Activated CD4-positive, alpha-beta T cell treated with anti-CD3 and anti-CD28 coated beads, Interleukin-10, Interleukin-2, amounts not matched to agents 100 ng/mL and 50 ng/mL, durations not matched to agents 16 hours and 8 hours (primary cell): ENCODE measurements around the gene CHST15.

Experiments used
- DNase-seq: peaks from one replicate; pipeline ENCODE4 v3.0.0-alpha.2; 2020

Gene CHST15

GRCh38 chr10:124007773-124008145, 85.6 kb downstream of the CHST15 start:
- no peak for DNase-seq

GRCh38 chr10:124007102-124007772, 86.2 kb downstream of the CHST15 start:
- no peak for DNase-seq

DNA sequence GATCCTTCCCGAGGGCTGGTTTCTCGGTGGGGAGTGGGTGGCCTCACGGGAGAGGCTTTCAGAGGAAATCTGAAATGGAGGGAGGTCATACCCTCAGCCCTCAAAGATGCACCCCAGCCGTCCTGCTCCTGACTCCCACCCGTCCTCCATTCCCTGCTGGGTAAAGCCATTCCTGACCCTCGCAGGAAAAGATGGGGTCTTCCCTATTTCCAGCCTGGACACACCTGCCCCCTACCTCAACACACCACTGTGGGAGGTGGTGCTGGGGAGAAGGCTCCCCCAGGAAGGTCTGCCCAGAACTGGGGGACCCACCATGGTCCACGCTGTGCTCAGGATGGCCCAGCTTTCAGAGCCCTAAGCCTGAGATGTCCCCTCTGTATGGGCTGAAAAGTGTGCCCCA, 86.9 kb downstream of the CHST15 start:
- no peak for DNase-seq

DNA sequence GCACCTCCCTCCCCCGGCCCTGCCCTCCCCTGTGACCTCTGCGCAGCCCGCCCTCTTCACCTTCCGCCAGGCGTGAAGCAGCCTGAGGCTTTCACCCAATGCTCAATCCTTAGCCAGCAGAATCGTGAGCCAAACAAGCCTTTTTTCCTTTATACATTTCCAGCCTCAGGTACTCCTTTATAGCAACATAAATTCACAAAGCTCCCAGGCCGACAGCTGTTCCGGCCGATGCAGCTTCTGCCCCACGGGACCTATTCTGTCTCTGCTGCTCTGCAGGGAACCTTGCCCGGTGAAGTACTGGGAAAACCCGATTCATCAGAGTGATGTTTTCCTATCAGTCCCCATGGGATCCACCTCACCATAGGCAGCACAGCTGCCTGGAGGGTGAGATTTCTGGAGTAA, 87.4 kb downstream of the CHST15 start:
- no peak for DNase-seq

- no peak for DNase-seq
Measured at GRCh38 chr10:124005091-124005490, 88.3 kb downstream of the CHST15 start.

DNA sequence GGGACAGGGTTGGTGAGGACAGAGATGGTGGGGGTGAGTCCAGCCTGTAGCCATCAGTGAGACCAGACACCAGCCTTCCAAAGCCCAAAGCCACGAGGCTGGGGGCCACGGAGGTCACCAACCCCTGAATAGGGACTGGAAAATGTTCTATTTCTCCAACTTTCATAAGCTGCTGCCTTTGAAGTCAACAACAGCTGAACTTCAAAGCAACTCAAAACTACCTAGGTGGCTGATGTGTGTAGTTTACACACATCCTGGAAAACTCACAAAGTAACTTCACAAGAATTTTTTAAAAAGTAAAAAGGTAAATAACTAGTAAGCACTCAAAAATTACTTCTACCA, 88.8 kb downstream of the CHST15 start:
- no peak for DNase-seq

GRCh38 chr10:124003871-124004662, 89.3 kb downstream of the CHST15 start:
- no peak for DNase-seq

DNA sequence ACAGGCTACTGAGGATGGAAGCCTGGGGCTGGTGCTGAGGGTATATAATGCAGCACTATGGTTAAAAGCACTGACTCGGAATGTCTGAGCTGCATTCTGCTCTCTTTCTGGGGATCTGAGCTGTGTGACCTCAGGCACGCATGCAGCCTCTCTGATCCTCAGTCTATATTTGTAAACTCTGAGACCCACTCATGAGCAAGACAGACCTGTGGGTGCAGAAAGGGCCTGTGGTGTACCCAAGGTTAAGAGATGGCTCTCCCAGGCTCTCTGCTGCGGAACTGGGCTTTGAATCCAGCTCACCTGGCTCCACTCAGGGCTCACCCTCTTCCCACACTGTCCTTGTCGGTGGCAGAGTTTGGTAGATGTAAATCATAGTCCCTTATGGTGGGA, 89.9 kb downstream of the CHST15 start:
- DNase-seq: no peak

GRCh38 chr10:124003070-124003419, 90.4 kb downstream of the CHST15 start:
- no peak for DNase-seq

DNA sequence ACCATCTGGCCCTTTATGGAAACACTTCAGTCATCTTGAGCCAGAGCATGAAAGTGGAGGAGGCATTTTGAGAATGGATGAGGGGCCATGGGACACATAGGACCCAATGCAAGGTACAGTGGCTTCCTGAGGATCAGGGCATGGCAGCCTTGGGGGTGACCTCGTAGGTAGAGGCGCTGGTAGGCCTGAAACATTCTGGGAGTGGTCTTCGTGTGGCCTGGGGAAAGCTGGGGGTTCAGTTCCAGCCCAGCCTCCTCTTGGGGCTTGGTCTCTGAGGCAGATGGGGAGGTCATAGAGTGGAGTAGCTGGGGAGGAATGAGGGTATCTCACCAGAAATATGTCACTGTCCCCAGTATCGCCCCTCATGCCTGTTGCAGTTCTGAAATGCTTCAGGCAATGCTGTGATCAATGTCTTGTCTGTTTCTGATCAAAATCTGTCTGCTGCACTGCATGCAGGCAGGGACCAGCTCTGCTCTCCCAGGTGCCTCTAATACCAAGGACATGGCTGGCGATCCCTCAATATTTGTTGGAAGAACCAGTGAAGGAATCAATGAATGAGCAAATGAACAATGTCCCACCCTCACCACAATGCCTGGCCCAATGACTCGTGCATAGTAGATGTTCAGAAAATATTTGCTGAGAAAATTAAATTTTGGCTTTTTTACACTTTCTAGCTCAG, 90.9 kb downstream of the CHST15 start:
- DNase-seq: no peak

DNA sequence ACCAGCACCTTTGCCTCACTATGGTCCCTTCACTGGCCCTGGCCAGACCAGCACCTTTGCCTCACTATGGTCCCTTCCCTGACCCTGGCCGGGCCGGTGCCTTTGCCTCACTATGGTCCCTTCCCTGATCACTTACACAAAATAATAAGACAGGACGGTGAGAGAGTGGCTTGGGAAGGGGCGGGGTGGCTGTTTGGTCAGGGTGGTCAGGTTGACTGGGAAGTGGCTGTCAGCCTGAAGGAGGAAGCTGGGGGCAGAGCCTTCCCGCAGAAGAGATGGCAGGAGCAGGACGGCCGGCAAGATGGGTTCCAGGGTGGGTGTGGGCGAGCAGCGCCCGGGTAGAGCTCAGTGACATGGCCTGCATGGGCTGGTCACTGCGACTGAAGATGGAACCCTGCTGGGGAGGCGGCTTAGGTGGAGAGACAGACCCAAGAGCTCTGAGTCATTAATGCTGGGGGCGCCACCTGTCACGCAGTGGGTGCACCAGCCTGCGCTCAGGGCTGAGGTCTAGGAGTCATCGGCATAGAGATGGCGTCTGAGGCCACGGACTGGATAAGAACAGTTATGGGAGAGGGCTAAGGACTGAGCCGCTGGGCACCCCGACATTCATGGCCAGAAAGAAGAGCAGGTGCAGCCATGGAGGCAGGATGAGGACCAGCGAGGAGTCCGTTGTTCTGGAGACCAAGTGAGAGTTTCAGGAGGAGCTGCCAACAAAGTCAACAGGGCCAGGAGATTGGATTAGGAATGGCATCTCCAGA, 91.8 kb downstream of the CHST15 start:
- no peak for DNase-seq

- no peak for DNase-seq
Measured at GRCh38 chr10:124000792-124001201, 92.6 kb downstream of the CHST15 start.

DNA sequence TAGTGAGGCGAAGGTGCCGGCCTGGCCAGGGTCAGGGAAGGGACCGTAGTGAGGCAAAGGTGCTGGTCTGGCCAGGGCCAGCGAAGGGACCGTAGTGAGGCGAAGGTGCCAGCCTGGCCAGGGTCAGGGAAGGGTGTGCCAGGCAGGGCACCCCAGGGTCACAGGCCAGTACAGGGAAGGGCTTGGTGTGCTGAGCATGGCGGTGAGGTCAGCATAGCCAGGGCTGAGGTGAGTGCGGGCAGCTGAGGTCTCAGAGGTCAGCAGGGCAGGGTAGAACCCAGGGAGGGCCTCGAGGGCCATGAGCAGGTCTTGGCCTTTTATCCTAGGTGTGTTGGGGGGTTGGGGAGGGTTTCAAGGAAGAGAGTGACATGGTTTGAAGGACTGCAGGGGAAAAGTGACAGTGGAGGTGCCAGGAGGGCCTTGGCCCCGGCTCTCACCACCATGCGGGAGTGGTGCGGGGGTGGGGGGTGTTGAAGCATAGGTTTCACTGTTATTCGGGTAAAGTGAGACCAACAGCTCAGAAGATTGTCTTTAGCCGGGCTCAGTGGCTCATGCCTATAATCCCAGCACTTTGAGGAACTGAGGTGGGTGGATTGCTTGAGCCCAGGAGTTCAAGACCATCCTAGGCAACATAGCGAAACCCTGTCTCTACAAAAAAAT, 93.3 kb downstream of the CHST15 start:
- no peak for DNase-seq

DNA sequence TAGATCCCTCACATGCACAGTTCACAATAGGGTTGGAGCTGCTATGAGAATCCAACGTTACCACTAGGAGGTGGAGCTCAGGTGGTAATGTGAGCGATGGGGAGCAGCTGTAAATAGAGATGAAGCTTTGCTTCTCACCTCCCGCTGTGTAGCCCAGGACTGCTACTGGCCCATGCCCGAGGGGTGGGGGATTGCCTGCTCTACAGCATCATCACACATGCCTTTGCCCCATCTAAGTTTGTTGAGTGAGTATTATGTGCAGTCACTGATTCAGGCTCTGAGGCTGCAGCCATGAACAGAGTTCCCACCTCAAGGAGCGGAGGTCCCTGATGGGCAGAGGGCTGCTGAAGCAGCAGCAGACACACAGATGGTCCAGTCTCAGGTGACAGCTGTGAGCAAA, 94.1 kb downstream of the CHST15 start:
- DNase-seq: no peak

DNA sequence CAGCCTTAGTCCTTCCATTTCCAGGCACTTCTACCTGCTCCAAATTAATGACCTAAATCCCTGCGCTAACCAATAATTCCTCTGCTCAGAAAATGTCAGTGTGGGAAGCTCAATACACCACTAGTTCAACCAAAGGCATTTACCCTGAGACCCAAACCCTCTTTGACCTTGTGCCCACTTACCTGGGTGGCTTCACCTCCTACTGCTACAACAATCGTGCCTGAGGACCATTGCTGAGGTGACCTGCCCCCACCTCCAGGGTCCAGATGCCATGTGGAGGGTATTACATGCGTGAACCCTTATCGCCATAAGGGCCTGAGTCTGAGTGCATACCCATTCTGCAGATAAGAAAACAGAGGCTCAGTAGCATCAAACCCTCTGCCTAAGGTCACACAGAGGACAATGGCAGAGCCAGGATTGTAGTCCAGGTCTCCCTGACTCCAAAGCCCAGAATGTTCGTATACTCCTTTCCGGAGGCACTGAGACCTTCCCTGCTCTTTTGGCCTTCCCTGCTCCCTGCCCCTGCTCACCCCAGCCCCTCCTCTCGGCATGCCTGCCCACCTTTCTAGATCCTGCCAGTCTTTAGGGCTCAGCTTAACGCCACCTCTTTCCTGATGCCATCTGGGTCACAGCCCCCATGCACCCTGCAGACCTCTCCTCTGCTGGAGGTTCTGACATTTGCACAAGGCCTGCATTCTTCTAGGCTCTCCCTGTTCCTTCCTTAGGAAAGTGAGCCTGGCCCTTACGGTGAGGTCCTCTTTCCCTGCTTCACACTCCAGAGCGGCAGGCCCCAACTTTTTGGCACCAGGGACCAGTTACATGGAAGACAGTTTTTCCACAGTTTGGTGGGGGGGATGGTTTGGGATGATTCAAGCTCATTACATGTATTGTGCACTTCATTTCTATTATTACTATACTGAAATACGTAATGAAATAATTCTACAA, 94.9 kb downstream of the CHST15 start:
- no peak for DNase-seq

DNA sequence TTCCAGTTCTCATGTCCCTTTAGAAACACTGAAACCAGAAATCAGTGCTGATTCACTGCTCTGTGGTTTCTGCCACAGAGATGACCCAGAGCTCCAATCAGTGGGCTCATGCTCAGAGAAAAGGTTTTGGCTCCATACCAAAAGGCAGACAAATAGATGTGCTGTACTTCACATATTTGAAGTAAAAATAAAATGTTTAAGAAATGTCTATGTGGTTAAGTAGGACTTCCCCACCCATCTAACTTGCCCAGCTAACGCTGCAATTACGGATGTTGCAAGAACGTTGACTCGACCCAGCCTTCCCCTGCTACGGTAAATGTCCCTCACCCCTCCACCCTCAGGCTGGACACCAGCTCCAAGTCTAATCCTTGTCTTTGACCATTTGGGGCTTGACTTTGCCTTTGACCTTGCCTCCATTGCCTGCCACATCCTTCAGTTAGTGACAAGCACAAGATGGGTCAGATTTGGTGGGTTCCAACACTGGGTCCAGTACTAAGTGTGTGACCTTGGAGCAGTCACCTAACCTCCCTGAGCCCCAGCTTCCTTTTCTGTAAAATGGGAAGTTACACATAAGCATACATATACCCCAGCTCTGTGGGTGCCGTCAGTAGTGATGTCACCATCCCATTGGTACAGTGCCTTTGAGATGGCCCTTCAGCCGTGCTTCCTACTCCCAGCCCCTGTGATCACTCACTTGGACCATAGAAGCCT, 95.8 kb downstream of the CHST15 start:
- peak; percentile 8 for DNase-seq

DNA sequence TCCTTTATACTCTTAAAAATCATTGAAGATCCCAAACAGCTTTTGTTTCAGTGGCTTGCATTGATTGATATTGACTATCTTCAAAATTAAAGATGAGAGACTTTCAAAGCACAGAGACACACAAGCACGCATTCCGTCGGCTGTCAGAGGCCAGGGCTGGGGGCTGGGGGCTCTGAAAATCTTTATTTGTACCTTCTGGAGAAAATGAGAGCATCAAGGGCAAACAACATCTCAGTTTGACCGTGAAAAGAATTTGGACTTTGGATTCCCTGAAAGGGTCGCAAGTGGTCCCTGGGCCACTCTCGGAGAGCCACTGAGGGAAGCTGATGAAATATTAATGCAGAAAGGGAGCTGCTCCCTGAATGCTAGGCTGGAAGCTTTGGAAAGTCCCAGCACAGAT, 96.4 kb downstream of the CHST15 start:
- DNase-seq: no peak

DNA sequence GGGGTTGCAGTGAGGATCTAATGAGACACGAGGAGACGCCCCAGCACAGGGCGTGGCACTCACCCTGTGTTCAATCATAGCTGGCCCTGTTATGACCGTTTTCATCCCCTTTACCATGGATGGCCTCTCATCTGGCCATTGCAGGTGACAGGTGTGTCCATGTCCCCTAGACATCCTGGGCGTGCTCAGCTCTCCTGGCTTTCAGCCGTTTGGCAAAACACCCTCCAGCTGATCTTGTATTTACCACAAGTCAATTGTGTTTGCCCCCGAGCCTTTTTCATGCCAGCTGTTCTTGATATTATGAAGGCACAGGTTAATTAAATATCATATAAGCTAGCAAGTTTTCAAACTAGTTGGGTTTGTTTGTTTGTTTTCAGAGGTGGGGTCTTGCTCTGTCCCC, 97.1 kb downstream of the CHST15 start:
- no peak for DNase-seq

GRCh38 chr10:123995461-123996131, 97.8 kb downstream of the CHST15 start:
- peak; percentile 32 for DNase-seq

GRCh38 chr10:123995082-123995460, 98.3 kb downstream of the CHST15 start:
- DNase-seq: no peak
